Forelimb muscle (tissue), 1 donor: ENCODE data around the gene LPP. TPM values are rescaled to one million over a fixed set of nuclear protein-coding genes. Genes with fewer than 3 reads are reported as not detected.

Source experiments
- DNase-seq: peaks from one replicate; pipeline ENCODE4 v3.0.0-alpha.2; 2013; ENCODE audit warnings: low read depth
- polyA plus RNA-seq: library from polyadenylated mRNA; unstranded; fragments of 120-200 nt; gene quantifications from one replicate; pipeline ENCODE4 v1.2.1, GENCODE V29; 2013; ENCODE audit not compliant: insufficient read length

The LPP gene
- polyA plus RNA-seq, 1 donor, result 12.4 TPM

DNA sequence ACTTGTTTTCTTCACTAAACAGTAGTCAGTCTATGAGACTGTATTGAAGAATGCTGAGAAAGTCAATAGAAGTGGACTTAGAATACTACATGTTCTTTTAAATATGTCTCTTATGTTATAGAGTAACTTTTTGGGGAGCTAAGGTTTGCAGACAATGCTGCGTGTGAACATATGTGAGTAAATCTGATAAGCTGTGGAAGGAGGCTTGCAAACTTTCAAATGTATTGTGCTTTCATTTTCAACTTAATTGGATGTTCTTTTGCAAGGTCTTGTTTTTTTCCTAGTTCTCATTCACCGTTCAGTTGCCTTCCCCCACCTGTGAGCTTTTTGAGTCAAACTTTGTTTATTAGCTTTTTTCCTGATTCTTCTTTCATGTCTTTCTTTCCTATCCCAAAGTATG is 176.2 kb downstream of the LPP start:
- DNase-seq, result no peak

- peak; percentile 43 for DNase-seq
Measured at GRCh38 chr3:188331166-188331565, 177.2 kb downstream of the LPP start.

GRCh38 chr3:188332085-188332484 is 178.1 kb downstream of the LPP start:
- no peak for DNase-seq

- no peak for DNase-seq
Measured at GRCh38 chr3:188335656-188336055, 181.7 kb downstream of the LPP start.

DNA sequence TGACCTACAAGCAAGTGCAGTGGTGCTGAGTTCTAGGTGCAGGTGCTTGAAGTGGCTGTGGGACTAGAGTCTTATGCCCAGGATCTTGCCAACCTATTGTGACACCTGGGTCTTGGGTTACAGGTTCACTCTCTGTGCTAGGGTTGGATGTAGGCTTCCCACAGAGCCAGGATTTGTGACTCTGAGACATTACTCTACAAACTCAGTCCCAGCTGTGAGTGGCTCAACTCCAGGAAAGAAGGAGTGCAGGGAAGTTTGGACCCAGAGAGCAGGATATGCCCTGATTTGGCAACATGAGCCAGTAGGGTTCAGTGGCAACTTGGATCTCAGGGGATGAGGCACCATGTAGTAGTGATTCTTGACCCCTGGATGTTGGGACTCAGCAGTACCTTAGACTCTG is 182.2 kb downstream of the LPP start:
- DNase-seq, result no peak

DNA sequence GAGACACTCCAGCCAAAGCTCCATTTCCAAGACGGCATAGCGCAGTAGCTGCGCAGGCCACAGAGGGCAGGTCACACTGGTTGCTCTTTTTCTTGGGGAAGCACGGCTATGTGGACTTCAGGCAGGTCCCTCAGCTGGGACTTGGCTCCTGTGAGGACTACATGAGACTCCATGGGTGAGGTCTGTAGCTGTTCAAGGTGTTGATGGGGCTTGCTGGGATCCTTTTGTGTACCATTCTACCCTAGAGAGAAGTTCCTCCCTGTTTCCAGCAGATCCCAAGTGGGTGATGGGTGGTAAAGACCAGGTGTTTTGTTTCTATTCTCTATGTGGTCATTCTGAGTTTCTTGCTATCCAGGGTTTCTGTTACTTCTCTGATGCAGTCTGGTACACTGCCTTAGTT is 183.3 kb downstream of the LPP start:
- no peak for DNase-seq

- DNase-seq, result no peak
Measured at GRCh38 chr3:188338086-188338485, 184.1 kb downstream of the LPP start.

DNA sequence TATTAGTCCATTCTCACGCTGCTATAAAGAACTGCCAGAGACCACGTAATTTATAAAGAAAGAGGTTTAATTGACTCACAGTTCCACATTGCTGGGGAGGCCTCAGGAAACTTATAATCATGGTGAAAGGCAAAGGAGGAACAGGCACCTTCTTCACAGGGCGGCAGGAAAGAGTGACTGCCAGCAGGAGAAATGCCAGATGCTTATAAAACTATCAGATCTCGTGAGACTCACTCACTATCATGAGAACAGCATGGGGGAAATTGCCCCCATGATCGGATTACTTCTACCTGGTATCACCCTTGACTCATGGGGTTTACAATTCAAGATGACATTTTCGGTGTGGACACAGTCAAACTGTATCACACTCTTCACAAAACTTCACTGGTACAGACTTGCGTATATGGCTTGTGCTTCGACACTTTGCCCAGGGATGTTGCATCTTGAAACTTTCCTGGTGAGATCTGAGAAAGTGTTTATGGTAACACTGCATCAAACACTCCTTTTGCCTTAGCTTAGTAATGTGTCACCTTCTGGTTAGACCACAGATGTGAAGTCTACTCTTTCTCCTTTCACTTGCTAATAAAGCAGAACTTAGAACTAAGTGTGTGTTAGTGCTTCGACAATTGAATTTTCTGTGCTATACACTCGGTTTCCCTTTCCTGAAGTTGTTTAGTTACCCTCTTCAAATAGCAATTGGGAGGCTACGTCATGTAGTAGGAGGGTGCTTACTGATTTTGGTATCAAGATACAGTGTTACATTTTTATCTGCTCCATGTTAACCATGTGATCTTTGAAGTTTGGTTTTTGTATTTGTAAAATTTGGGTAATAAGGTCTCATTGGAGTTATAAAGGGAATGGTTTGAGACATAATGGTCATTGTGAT is 185.7 kb downstream of the LPP start:
- no peak for DNase-seq

DNA sequence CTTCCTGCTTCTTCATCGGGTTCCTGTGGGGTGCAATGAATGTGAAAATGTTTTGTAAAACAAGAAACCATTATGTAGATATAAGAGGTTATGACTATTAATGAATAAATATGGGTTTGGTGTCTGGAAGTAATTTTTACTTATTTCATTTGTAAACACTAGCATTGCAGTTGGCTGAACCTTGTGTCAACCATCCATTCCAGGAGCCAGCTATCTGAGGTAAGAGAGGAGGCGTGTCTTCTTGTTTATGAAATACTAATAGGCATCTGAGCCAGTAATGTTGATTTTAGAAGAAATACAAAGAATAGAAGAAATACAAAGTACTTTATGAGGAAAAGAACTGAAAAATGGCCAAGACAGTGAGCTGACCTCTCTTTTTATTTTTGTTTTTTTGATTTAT is 187.5 kb downstream of the LPP start:
- no peak for DNase-seq

DNA sequence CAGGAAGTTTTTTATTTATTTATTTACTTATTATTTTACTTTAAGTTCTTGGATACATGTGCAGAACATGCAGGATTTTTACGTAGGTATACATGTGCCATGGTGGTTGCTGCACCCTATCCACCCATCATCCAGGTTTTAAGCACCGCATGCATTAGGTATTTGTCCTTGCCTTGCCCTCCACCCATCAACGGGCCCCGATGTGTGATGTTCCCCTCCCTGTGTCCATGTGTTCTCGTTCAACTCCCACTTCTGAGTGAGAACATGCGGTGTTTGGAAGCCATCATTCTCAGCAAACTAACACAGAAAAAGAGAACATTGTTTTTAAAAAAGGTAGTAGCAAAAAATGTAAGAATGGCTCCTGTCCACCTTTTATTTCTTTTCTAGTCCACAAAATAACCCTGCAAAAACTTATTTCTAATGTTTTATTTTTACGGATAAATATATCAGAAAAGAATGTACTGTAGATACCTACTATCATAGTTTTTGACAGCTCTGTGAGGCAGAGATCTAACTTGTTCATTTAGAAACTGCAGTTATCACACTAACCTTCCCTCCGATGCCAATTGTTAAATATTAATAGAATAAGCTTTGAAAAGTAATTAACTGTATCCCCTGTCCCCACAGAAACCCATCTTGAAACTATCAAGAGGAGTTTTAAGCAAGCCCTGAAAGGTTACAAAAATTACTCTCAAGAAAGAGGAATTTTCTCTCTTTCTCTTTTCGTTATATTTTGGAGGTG is 189.2 kb downstream of the LPP start:
- DNase-seq, result no peak

DNA sequence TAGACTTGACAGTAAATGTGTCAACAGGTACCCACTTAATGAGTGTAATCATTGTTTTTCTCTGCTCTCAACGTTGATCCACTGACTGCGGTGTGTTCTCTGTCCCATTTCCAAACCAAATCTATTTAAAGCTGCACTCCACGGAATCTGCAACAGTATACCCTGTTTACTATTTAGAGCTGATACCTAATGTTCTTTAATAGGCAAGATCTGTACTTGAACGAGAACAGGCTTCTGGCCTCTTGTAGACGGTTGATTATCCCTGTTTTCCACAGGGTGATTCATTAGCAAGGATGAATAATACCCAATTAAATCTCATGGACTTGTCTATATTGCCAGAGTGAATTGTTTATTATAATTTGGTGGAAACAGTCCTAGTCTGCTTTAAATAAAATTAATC is 189.9 kb downstream of the LPP start:
- DNase-seq, result no peak

DNA sequence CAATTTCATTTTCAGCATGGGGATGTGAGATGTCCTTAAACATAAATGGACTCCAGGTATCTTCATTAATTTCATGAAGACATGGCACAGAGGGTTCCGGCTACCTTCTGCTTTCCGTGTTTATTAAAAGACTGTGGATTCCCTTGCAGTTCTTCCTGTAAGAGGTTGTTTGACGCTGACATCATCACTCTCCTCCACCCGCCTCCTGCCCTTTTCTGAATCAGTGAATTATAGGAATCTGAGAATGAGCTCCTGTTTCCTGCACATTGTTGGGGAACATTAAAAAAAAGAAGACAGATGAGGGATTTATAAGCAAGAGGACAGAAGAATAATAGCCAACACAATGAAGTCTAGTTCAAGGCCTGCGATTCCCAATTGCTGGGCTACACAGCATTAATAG is 191.3 kb downstream of the LPP start:
- no peak for DNase-seq

DNA sequence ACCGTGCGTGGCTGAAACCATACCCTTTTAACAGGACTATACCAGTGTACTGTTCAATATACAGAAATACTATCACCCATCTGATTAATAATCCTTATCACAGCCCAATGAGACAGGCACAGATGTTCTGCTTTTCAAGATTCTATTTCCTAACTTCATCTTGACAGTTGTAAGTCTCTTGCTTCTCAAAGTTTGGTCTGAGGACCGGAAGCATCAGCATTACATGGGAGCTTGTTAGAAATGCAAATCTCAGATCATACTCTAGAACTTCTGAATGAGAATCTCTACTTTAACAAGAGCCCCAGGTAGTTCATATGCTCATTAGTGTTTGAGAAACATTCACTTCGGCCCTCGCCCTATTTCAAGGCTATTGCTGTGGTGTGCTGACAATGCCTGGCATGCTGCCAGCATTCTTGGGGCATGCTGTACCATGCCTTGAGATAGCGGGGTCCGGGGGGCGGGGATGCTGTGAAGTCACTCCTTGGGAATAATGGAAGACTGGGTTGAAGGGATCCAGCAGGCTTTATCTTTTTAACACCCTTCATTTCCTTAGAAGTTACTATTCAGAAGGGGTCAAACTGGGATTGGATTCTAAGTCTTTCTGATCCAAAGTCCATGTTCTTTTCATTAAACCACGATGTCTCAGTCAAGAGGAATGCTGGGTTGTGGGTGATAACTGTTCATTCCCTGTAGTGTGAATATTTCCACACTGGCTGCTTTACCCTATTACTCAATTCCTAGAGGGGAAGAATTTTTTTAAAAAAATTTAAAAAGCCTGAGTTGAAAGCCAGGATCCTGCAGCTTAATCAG is 194.7 kb downstream of the LPP start:
- no peak for DNase-seq

- DNase-seq, result no peak
Measured at GRCh38 chr3:188349351-188349901, 195.5 kb downstream of the LPP start.

DNA sequence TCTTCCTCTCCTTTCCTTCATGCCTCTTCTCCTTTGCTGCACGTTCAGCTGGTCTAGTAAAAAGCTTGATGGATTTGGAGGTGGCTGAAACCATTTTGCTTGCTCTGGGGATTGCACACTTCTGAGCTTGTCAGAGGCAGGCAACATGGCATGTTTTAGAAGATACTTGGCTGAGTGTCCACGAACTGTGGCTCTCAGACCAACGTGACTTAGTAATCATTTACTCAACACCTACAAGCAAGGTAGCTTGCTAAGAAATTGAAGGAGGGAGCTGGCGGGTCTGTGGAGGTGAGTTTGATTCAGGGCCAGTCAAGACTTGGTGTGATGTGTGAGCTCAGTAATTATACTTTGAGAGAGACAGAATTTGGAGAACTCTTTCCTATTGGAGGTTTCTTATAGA is 196.0 kb downstream of the LPP start:
- no peak for DNase-seq

DNA sequence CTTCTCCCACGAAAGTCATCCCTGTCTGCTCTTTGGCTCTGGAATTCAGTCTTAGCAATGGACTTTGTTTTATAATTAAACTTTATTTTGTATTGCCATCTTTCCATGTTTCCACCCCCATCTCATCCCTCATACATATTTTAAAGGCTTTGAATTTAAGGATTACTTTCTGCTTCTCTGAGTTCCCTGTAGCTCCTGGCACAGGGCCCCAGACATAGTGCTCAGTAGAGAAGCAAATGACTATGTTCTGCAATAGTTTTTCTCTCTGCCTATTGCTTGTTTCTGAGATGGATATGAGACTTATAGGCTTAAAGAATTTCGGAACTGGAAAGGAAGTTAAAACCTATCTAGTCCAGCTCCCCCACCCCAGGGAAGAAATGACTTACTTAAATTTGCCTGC is 197.0 kb downstream of the LPP start:
- DNase-seq, result no peak

- no peak for DNase-seq
Measured at GRCh38 chr3:188351648-188352047, 197.7 kb downstream of the LPP start.

- no peak for DNase-seq
Measured at GRCh38 chr3:188352196-188352927, 198.4 kb downstream of the LPP start.

GRCh38 chr3:188353426-188353825 is 199.5 kb downstream of the LPP start:
- DNase-seq, result no peak

- DNase-seq, result no peak
Measured at GRCh38 chr3:188358787-188359493, 205.0 kb downstream of the LPP start.
